Measurements from ENCODE around the gene GID8.

GRCh38 chr20:62925420-62926228 lies 12.3 kb upstream of the GID8 start:
- TF ChIP-seq CTCF (IDR thresholded peaks at IDR 0.05) (no peak), EZH2 (IDR thresholded peaks at IDR 0.05) (no peak), EZH2phosphoT487 (IDR thresholded peaks at IDR 0.05) (no peak)

Data from neural progenitor cell (in vitro differentiated cells).